GM18502 (cell line): ENCODE measurements around the gene GPR180.

Source experiments
- ATAC-seq: cut with Tn5 transposase; IDR thresholded peaks from one replicate; pipeline ENCODE4 v1.9.1; 2021; ENCODE audit warnings: mild to moderate bottlenecking; ENCODE audit not compliant: unreplicated experiment, poor library complexity

GPR180 gene

DNA sequence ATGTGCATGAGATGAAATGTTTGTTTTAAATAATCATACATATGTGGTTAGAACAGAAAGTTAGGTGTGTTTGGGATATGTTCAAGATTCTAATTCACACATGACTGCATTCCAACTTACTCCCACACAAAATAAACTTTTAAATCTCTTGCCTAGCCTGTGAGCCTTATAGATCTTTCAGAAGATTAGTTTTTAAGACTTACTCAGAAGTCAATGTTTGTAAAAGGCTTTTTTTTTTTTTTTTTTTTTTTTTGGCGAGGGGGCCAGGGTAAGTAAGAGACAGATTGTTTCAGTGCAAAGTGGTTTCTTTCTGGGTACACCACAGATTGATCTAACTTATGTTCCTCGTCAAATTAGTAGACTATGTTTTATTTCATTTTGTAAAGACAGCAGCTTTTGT, 39.1 kb downstream of the GPR180 start:
- ATAC-seq, result no peak

DNA sequence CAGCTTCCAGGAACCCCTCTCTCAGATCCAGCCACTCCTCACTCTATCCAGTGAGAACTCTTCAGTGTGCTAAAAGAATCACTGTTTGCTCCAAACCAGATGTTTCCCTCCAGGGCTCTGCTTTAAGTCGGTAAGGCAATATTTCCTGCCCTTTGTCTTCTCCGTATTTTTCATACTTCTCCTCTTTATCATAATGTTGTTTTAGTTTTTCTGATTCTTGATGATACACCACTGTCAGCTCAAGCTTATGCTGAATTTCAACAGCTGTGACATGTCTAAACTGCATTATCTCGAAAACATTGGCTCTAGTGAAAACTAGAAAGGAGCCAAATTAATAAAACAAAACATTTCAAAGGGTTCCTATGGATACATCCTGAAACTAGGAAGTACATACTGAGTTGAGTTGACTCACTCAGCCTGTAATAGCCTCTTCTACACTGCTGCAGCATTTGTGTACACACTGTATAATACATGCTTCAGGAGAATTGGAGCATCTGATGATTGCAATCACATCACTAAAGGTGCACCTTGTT, 39.8 kb downstream of the GPR180 start:
- ATAC-seq, result no peak

DNA sequence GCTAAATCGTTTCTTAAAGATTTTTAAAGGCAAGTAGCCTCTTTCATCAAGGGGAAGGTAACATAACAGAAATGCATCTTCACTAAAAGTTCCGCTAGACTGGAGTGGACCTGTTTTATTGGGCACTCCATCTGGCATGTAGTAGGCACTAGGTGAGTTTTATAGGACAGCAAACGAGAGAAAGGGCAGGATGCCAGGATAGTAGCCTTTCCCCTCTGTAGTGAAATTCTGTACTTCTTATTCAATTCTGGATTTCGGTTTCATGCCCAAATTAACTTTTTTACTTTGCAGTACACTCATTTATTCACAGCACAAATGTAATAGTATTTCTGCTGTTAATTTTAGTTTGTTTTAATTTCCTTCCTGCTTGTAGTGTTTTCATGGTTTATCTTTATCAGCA, 45.2 kb downstream of the GPR180 start:
- peak; percentile 83 for ATAC-seq

DNA sequence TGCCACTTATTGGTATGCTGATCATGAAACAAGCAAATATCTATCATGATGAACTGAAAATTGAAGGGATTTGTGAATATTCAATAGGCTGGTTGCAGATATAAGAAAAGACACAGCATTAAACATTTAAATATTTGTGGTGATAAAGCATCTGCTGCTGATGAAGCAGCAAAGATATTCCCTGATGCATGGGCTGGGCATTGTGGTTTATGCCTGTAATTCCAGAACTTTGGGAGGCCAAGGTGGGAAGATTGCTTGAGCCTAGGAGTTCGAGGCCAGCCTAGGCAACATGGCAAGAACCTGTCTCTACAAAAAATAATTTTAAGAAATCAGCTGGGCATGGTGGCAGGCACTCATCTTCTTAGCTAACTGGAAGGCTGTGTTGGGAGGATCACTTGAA, 54.5 kb downstream of the GPR180 start:
- no peak for ATAC-seq

DNA sequence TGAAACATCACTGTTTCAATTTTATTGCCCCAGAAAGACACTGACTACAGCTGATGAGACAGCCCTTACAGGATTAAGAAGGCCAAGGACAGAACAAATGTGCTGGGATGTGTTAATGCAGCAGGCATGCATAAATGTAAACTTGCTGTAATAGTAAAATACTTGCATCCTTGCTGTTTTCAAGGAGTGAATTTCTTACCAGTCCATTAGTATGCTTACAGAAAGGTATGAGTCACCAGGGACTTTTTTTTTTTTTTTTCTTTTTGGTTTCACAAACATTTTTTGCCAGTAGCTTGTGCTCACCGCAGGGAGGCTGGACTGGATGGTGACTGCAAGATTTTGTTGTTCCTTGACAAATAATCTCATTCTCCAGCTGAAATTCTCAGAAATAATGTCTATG, 55.1 kb downstream of the GPR180 start:
- peak; percentile 98 for ATAC-seq

DNA sequence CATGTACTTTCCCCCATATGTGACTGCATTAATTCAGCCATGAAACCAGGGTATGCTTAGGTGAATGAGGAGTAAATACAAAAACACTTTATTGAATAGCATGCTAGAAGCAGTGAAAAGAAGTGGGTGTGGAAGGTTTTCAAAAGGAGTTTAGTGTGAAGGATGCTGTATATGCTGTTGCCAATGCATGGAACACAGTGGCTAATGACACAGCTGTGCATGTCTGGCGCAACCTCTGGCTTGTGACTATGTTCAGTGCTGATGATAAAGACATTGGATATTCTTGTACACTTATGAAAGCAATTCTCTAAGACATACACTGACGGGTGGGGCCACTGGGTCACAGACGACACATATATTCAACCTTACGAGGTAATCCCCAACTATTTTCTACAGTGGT, 55.5 kb downstream of the GPR180 start:
- ATAC-seq, result peak; percentile 40

DNA sequence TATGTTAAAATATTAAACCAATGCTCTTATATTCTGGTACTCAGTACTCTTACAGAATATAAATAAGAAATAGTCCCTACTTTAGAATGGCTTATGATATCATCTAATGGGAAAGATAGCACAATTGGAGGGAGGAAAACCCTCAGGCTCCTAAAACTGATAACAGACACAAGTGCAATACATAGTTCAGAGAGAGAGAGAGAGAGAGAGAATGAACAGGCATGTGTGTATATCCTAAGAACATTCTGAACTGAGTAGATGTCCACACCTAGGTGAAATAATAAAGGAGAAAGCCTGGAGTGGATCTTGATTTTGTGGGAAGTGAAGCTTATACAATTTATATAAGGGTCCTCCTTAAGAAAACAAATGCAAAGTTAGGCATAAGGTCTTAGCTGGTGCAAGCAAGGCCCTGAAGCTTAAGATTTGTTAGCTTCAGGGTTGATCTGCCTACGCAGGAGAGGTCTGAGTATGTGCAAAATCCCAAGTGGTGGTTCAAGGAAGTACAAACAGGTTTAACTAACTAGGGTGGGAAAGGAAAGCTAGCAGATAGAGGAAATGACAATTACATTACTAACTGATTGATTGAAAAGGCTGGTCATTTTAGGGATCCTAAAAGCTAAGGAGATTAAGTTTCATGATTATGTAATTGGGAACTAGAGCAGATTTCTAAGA, 57.4 kb downstream of the GPR180 start:
- ATAC-seq, result no peak

DNA sequence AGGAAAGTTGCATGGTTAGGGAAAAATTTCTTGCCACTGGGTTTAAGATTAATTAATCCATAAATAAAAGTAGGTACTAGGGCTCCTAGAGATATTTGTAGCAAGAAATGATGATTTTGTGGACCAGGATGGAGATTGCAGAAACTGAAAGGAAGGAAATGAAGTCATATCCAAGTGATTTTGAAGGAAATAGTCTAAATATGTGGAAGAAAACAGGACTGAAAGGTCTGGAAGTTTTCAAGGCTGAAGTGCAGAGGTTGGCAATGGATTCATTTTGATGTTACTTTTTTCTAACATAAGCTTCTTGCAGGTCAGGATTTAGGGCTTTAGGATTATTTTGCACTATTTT, 57.9 kb downstream of the GPR180 start:
- ATAC-seq, result no peak

DNA sequence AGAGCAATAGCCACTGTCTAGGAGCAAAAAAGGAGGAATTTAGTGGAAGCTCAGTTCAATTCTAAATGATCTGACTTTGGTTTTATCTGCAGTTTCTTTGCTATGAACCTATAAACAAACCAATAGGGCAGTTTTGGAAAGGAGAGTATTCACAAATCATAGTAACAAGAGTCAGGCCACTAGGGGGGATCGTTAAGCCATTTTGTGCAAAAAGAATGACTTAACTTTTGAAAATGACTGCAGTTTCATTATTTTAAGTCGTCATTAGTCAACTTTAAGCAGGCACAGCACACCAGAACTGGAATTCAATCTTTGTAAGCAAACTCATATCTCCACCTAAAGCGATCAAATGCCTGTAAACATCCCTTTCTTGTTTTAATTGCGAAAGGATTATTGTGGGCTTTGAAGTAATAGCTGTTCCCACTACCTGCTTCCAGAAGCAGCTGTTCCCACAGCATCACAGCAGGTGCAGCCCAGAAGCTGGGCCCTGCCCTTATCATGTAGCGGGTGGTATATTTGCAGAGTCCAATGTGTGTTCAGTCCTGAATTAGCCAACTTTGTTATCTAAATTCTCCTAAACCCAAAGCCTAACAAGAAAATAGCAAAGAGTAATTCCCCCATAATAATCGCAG, 59.2 kb downstream of the GPR180 start:
- ATAC-seq, result peak; percentile 32

DNA sequence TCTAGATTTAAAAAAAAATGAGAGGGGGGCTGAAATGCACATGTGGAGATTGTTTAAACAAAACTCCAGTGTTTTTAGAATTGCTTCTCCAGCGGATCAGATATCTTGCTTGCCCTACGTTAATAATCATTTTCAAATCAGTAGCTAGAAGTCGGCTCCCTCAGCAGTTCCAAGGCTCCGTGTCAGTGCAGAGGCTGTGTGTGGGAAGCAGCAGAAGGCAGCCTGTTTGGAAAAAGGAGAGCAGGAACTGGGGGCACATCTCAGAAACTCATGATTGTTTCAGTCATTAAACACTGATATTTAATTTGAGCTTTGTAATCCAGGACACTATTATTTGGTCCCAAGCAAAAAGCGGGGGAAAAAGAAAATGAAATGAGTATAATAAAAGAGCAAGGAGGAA, 59.7 kb downstream of the GPR180 start:
- ATAC-seq, result no peak

DNA sequence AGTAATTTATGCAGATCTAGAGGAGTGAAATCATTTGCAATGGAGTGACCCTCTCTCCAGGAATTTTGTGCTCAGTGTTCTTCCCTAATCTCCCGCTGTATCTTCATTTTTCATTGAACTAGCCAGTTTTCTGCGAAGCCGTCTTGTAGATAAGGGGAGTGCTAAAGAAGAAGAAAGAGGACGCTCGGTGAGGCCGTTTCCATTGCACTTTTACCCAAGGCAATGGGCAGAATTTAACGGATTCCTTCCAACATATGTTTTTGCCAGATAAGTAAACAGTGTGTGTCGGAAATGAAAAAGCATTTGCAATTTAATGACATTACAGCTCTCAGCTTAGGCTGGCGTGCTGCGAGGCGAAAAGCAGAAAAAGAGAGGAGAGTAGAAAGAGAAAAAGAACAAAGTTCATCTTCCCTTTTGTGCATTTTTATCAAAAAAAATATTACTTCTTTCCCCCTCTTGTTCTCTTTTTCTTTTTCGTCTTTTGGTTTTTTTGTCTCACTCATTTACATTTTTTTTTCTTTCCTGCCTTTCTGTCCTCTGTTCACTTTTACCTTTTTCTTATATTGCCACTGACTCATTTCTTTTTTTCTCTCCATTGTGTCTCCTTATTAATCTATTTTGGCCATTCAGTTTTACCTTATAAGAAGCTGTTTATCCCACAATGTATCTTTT, 60.8 kb downstream of the GPR180 start:
- ATAC-seq, result no peak

DNA sequence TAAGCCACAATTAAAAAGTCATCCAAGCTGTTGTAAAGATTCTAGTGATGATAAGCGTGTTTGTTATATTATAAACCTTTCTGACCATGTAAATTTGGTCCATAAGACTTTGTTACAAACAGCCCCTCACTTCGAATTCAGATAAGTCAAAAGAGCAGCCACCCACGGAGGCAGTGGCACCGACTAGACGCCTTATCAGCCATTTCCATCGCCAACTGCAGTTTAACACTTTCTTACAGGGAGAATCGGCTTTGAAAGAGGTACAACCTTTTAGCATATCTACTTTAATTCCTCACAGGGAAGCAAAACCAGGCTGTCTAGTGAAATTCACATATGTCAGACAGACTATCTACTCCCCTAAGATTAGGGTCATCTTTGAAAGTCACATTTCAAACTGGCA, 63.2 kb downstream of the GPR180 start:
- no peak for ATAC-seq

DNA sequence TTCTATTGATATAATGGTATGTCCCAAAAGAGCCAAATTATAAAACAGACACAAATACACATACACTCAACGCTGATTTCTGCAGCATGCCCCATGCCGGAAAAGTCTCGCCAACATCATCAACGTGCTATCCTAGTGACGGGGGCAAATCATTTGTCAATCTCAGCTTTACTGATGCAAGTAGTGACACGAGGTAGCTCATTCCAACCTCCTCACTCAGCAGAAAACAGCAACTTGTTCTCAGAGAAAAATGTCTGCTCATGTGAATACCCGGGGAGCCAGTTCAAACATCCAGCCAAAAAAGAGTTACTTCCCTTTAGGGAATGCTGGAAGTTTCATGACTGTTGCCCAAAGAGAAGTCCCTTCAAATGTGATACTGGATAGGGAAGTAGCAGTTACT, 64.4 kb downstream of the GPR180 start:
- no peak for ATAC-seq

DNA sequence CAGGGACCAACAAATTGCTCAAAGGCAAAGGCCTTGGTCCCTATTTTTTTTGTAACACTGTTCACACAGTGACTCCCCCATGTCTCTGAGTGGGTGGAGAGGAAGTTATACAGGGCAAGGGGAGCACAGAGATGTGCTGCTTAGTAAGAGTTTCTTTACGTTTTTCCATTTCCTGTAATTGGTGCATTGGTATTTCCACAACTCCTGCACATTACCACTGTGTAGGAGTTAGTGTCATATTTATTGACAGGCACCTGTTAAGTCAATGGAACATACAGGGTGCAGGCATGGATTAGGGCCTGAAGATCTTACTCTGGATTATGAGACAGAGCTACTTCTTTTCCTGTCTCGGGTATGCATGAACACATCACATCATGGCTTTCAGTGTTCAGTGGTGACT, 65.5 kb downstream of the GPR180 start:
- ATAC-seq, result no peak

DNA sequence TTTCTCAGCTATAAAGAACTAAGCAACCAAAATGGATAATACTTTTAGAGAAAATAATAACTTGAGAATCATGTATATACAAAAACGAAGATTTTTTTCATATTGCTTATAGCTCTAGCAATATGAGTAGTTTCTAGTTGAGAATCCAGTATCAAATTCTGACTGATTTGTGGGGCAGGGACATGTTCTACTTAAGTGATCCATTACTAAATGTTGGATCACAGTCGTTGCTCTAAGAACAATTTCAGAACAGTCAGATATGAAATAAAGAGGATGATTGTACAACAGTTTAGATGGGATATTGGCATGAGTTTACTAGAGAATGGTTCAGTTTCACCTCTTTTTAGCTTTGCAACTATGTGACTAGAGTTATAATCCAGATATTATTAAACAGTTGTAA, 70.7 kb downstream of the GPR180 start:
- no peak for ATAC-seq

DNA sequence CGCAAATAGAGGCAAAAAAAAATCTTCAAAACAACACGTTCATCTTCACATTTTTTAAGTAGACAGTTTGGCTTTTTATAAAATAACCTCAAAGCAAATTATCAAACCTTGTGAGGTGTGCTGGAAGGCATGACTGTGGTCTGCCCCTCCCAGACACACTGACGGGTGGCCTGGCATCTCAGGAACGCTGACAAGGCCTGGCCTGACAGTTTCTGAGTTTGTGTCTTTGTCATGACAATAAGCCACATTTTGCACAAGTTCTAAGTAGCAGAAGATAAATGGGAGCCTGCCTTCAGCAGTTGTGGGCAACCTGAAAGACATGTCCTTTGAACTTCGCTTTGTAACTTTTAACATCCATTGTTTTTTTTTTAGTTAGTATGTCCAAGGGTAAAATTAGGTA, 72.2 kb downstream of the GPR180 start:
- ATAC-seq, result no peak

DNA sequence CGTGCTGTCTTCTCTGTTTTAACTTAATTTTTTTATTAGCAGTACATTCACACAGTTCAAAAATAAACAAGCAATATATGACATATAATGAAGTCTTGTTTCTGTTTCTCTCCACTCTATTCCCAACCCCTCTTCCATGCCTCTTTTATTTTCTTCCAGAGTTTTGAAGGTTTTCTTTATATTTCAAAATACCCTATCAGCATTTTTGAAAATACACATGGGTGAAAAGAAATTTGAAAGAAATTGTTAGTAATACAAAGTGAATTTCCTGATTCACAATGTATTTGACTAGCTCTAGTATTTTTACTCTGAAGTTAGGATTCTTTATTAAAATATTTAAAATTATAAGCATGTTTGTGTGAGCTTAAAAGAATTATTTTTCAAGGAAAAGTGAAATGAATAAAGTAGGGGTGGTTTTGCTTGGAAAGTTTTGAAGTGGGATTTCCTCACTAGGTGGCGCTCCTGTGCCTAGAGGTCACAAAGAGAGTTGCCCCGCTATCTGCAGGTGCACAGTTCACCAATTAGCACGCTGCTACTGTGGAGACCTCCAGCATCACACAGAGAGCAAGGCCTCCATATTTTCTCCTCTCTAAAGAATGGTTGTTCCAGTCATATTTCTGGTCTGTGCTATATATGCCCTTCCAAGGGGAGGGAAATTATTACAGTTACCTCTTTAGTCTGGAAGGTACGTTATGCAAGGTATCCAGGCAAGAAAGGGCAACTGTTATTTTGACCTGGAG, 73.1 kb downstream of the GPR180 start:
- ATAC-seq, result peak; percentile 73

DNA sequence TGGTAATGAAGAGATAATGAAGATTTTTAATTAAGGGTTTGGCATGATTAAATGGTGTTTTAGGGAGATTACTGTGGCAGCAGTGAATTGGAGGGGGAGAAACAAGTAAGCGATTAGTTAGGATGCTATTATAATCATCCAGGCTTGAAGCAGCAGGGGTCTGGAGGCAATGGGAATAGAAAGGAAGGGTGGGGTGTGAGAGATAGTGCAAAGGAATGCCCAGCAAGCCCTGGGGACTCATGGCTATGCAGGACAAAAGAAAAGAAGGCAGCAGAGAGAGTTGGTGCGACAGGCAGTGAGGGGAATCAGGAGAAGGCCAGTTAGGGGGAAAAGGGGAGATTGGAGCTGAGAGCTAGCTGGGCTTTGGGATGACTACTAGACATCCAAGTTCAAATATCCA, 76.1 kb downstream of the GPR180 start:
- ATAC-seq, result no peak

DNA sequence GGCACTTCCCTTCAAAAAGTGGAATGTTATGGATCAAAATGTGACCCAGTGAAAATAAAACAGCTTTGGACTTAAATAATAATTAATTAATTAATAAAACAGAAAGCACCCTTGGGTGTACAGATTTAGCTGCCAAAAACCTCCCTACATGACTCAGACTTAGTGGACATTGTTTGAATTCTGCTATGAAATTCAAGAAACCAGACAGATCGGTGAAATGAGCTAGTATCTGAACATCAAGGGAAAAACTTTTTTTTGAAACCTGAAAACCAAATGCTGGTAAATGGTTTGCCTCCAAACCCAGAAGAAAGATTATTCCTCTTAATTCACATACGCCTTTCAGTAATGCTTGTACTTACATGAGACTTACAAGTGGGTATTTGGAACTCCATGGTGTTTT, 77.2 kb downstream of the GPR180 start:
- ATAC-seq, result no peak

DNA sequence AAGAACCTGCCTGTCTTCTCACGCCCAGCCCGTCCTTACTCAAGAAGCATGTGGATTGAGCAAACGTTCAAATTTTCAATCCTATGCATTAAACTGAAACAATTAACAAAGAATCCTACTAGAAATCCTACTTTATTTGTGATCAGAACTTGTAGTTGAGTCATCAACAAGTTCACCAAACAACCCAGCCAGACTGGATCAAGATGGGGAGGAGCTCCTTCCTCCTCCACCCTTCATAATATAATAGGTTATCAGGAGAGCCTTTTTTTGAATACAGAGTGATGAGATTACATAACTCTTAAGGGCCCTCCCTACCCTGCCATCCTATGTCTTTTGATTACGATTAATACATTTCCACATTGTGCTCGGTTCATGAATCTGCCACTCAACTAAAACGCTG, 78.0 kb downstream of the GPR180 start:
- ATAC-seq, result no peak

DNA sequence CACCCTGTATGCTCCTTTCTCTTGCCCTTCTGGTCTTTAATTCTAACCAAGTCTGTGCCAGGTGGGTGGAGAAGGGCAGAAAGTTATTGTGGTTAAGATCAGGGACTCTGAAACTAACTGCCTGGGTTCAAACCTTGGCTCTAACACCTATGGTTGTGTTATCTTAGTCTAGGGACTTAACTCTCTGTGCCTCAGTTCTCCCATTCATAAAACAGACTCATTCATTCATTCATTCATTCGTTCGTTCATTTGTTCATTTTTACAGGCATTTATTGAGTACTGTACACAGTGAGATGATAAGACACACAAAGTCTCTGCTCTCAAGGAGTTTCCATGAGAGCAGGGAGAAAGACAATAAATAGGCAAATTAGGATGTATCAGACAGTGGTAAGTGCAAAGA, 80.6 kb downstream of the GPR180 start:
- ATAC-seq, result no peak
